NCI-H510A treated with DMSO at 0.1 percent for 48 hours (cell line): ENCODE data around the gene LCN10.
A peak's percentile ranks its signal among the peaks of the same experiment; 100 is the strongest.
"Not testable (repeated sequence)": the region's sequence is repeated elsewhere in the genome, so short reads cannot be mapped to it uniquely, and the experiment has no call there.

Source experiments
- DNase-seq: peaks from one replicate; lab custom pipeline; 2025; lab: John Stamatoyannopoulos, UW

LCN10 gene

DNA sequence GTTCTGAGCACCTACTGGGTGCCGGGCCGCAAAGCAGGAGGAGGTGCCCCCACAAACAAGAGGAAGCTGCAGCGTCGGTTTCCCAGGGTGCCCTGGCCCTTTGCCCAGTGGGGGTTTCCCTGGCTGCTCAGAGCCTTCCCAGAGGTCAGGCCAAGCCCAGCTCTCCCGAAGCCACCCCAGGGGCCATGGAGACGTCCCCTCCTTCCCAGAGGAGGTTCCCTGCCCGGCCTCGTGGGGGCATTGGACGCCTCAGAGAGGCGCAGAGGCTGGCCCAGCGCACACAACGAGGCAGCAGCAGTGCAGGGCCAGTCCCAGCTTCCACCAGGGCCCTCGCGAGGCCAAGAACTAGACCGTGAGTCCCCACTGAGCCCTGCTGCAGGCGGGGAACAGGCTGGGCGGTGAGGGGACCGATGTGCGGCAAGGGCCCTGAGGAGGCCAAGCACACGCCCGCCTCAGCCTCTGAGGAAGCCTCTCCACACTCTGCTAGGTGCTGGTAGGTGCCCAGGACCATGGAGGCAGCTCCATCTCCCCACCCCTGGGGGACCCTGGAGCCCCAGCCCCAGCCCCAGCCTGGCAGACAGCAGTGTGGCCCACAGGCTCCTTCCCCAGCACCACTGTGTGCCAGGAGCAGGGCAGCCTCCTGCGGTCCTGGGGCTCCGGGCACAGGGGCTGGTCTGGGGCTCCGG lies 23.4 kb downstream of the LCN10 start:
- DNase-seq, result no peak

- DNase-seq, result no peak
Measured at GRCh38 chr9:136718345-136719194, 24.2 kb downstream of the LCN10 start.

- no peak for DNase-seq
Measured at GRCh38 chr9:136717399-136717798, 25.3 kb downstream of the LCN10 start.

DNA sequence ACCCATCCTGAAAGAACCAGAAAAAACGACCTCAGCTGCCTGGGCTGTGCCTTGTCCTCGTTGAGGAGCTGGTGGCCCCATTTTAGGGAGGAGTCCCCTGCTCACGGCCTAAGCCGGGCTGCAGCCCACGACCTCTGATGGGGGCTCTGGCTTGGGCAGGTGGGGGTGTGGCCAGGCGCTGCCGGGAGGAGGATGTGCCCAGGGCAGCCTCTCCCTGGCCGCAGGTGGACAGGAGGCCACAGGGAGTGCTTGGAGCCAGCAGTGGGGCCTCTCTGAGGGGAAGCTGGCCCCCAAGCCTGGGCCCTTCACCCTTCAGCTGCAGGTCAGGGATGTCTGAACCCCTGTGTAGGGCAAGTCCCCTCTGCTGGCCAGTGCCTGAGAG lies 27.9 kb downstream of the LCN10 start:
- no peak for DNase-seq

DNA sequence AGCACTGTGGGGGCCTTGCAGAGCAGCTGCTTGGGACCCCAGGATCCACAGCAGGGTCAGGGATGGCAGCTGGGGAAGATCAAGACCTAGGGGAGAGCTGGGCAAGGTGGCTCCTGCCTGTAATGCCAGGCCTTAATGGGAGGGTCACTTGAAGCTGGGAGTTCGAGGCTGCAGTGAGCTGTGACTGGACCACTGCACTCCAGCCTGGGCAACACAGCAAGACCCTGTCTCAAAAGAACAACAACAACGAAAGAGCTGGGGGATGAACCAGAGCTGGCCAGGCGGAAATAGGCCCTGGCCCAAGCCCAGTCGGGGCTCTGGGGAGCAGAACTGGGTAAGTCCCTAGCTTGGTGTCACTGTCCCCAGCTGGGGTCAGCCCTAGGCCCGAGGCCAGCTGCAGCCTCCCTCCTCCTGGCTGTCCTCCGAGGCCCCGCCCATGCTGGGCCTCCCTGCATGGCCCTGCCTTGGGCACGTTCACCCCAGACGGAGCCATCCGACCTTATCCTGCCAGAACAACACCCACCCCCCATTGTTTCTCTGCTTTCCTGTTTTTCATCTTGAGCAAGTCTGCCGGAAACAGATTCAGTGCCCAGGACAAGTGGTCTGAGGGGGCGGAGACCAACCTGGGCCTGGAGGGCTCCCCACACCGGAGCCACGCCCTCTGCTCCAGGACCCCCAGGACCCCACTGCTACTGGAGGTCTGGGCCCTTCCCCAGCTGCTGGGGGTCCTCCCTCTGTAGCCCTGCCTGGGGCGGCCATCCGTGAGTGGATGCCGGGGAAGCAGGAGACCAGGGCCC lies 28.4 kb downstream of the LCN10 start:
- DNase-seq, result no peak

DNA sequence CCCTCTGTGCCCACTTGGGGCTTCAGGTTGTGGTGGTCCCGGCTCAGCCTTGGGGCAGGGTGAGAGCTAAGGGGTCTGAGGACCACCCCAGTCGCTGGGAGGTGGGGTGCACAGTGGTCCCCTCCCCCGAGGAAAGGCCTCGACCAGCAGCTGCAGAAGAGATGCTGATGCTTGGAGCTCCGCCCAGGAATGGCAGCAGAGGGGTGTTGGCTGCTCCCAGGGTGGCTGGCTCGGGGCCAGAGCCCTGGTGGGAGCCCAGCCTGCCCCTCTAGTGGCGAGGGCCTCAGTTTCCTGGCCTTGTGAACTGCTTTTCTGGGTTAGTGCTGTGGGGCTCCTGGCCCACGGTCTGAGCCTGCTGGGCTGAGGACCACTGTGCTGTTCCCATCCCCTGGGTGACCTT lies 29.2 kb downstream of the LCN10 start:
- no peak for DNase-seq

DNA sequence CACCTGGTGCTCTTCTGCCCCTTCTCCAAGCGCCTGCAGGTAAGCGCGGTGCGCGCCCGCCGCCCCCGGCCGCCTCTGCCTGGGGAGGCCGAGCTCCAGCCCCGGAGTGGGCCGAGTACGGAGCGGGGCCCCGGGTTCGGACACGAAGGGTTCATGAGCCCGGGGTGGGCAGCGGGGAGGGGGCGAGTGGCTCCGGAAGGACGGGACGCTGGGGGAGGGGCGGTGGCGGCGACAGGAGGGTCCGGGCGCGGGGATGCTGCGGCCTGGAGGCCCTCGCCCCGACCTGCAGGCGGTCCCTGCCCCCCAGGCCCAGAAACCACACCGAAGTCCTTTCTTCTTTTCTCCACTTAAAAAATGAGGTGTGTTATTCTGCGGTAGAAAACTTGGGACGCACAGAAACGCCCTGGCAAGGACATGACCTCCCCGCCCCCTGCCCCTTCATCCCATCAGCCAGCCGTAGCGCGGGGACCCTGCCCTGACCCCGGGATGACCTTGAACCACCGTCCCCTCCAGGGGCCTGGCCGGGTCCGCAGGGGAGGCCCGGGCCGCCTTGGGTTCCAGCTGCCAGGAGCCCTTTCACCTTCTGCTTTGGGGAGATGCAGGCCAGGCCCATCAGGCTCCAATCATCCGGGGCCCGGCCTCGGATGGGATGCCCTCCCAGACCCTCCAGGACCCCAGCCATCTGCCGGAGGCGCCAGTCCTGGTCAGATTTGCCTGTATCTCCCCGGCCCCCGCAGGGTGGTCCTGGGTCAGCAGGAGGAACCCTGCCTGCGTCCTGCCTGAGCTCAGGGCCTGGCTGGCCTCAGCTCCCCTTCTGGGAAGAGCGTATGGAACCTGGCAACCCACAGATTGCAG lies 29.8 kb downstream of the LCN10 start:
- DNase-seq, result no peak

DNA sequence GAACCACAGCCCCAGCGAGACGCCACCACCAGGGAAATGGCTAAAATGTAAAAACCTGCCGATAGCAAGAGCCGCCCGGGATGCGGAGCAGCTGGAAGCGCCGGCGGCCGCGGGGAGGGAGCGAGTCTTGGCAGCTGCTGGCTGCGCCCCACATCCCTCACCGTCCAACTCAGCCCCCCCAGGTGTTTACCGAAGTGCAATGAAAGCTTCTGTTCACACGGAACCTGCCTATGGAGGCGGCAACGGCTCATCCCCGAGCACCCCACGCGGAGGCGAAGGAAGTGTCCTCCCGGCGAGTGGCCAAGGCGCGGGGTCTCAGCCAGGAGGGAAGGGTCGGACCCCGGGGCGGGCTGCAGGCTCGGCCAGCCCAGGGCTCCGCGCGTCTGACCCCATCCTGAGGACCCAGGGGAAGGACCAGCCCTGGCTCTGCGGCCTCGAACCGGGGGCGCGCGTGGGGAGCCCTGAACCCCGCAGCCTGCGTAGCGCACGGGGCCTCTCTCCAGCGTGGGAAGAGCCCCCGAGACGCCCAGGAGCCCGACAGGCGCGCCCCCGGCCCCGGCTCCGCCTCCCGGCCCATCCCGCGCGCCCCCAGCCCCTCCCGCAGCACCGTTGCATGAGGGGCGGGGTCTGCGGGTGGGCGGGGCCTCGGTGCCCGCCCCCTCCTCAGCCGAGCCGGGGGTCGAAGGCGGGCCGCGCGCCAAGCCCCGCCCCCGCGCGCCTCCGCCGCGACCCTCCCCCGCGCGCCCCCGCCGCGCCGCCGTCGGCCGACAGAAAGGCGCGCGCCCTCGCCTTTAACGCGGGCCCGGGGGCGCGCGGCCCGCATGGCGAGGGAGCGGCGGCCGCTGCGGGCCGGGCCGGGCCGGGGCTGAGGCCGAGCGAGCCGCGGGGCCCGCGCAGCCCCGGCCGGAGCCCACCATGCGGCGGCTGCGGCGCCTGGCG lies 30.7 kb downstream of the LCN10 start, which contains the start of gene DIPK1B:
Gene DIPK1B (plus strand): TSS at position 822 of the 939 bp plus-strand sequence. CDS start 94 bp downstream, at position 916.
- peak; percentile 25 for DNase-seq

GRCh38 chr9:136711219-136711648 lies 31.5 kb downstream of the LCN10 start:
- DNase-seq, result not testable (repeated sequence)

- no peak for DNase-seq
Measured at GRCh38 chr9:136710543-136710942, 32.2 kb downstream of the LCN10 start.

- DNase-seq, result no peak
Measured at GRCh38 chr9:136709454-136710109, 33.2 kb downstream of the LCN10 start.

DNA sequence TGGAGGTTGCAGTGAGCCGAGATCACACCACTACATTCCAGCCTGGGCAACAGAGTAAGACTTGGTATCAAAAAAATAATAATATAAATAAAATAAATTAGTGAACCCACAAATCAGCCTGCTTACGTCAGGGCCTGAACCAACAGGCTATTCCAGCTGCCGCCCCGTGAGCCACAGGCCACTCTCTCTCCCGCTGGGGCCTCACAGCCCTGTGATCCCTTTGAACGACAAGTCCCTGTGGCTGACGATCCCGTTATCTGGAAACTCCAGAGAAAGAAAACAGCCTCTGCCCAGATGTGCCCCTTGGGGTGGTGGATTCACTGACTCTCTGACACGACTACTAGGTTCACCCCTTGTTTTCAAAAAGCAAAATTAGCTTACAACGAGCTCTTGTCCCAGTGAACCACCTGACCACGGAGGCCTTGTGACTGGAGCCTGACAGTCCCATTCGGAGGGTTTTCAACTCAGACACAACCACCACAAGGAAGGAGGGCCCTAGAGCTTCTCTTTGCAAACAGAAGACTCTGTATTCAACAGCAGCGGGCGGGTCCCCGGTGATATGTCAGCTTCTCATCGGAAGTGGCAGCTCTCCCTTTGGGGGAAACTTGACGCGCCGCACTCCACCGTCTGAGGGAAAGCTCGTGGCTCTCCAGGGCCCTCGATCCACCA lies 34.8 kb downstream of the LCN10 start:
- DNase-seq, result no peak

DNA sequence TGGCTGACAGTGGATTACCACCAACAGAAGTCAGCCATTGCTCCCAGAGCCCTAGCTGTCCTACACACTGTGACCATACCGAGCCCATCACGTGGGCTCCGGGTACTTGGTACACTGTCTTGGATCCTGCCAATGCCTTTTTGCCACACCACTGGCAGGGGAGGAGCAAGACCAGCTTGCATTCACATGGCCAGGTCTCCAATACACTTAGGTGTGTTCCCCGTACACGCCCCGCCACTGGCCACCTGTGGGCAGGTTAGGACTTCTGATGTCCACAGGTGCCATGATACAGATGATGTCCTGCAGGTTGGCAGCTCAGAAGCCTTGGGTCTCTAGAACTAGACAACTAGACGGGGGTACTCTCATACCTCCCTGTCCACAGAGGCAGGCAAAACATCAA lies 35.7 kb downstream of the LCN10 start:
- DNase-seq, result no peak

- DNase-seq, result no peak
Measured at GRCh38 chr9:136705564-136705963, 37.2 kb downstream of the LCN10 start.

DNA sequence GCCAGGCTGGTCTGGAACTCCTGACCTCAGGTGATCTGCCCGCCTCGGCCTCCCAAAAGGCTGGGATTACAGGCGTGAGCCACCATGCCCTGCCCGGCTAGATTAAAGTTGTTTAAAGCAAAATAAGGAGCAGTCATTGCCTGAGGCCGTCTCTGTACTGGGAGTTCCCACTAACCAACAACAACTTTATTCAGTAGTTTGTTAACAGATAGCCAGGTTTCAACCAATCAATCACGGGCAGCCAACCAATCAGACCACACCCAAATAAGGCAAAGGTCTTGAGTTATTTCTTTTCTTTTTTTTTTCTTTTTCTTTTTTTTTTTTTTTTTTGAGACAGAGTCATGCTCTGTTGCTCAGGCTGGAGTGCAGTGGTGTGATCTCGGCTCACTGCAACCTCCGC lies 38.0 kb downstream of the LCN10 start:
- not testable (repeated sequence) for DNase-seq

- no peak for DNase-seq
Measured at GRCh38 chr9:136703276-136703860, 39.4 kb downstream of the LCN10 start.

GRCh38 chr9:136701668-136702053 lies 41.1 kb downstream of the LCN10 start:
- DNase-seq, result no peak

DNA sequence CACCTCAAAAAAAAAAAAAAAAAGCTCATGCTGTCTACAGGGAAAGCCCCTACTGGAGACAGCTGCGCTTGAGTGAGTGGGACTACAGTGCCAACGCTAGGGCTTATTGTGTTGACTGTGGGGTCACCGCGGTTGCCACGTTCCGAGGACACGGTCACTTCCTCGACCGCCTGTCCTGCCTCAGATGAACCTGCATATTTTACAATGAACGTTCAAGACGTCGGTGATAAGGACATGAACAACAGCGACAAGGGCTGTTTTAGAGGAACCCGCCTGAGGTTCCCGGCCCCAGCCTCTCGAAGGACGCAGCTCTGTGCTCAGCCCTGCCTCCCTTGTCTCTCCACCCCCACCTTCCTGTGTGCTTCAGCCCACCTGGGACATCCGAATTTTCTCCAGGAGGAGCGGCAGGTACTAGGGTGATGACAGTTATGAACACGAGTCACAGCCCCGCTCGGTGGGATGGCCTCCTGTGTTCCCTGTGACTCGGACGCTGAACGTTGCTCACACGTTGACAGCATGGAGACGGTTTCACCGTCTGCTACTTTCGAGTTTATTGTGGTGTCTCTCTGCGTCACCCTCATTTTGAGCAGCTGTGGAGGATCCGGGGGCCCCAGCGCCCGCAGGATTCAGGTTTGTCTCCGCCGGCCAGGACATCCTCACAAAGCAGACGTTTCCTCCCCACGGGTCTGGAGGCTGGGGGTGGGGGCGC lies 41.6 kb downstream of the LCN10 start:
- DNase-seq, result no peak
